Limb (tissue), 2 donors: Measurements from ENCODE around the gene MRC2.
"Not testable (repeated sequence)": the region's sequence is repeated elsewhere in the genome, so short reads cannot be mapped to it uniquely, and the experiment has no call there.

Experiments used
- DNase-seq, 2 donors: peaks; one replicate each; pipeline ENCODE4 v3.0.0-alpha.2; 2016; ENCODE audit errors: extremely low spot score in 2 of 2

Gene MRC2, protein sequence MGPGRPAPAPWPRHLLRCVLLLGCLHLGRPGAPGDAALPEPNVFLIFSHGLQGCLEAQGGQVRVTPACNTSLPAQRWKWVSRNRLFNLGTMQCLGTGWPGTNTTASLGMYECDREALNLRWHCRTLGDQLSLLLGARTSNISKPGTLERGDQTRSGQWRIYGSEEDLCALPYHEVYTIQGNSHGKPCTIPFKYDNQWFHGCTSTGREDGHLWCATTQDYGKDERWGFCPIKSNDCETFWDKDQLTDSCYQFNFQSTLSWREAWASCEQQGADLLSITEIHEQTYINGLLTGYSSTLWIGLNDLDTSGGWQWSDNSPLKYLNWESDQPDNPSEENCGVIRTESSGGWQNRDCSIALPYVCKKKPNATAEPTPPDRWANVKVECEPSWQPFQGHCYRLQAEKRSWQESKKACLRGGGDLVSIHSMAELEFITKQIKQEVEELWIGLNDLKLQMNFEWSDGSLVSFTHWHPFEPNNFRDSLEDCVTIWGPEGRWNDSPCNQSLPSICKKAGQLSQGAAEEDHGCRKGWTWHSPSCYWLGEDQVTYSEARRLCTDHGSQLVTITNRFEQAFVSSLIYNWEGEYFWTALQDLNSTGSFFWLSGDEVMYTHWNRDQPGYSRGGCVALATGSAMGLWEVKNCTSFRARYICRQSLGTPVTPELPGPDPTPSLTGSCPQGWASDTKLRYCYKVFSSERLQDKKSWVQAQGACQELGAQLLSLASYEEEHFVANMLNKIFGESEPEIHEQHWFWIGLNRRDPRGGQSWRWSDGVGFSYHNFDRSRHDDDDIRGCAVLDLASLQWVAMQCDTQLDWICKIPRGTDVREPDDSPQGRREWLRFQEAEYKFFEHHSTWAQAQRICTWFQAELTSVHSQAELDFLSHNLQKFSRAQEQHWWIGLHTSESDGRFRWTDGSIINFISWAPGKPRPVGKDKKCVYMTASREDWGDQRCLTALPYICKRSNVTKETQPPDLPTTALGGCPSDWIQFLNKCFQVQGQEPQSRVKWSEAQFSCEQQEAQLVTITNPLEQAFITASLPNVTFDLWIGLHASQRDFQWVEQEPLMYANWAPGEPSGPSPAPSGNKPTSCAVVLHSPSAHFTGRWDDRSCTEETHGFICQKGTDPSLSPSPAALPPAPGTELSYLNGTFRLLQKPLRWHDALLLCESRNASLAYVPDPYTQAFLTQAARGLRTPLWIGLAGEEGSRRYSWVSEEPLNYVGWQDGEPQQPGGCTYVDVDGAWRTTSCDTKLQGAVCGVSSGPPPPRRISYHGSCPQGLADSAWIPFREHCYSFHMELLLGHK (N-terminal part only)

GRCh38 chr17:62627219-62627903 lies at the start of gene MRC2:
TSS of gene MRC2 (plus strand) at chr17:62627670. CDS start at chr17:62627803, 133 bp downstream.
- peak; percentile 72 to 85 for DNase-seq

GRCh38 chr17:62578757-62579487 lies 48.5 kb upstream of the MRC2 start:
- DNase-seq: no peak

DNA sequence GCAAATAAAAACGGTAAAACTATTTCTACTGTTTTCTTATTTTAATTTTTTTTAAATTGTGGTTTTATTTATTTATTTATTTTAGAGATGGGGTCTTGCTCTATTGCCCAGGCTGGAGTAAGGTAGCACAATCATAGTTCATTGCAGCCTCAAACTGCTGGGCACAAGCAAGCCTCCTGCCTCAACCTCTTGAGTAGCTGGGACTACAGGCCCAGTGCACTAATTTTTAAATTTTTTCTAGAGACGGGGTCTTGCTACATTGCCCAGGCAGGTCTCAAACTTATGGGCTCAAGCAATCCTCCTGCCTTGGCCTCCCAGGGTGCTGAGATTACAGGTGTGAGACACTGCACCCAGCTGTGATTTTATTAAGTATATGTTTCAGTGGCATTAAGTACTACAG lies 46.5 kb upstream of the MRC2 start:
- DNase-seq: no peak

DNA sequence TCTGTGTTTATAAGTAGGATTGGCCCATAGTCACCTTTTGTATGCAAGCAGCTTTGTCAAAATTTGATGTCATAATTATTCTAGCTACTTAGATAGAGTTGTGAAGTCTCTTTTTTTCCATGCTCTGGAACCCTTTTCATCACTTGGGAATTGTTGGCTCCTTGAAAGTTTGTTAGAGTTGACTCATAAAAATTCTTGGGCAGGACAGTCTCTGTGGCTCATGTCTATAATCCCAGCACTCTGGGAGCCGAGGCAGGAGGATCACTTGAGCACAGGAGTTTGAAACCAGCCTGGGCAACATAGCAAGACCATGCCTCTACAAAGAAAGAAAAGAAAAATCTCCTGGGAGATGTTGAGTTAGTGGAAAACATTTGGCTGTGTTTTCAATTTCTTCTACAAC lies 45.7 kb upstream of the MRC2 start:
- no peak for DNase-seq

GRCh38 chr17:62587554-62587953 lies 39.9 kb upstream of the MRC2 start:
- no peak for DNase-seq

- no peak for DNase-seq
These were observed 39.4 kb upstream of the MRC2 start for GRCh38 chr17:62588109-62588508.

DNA sequence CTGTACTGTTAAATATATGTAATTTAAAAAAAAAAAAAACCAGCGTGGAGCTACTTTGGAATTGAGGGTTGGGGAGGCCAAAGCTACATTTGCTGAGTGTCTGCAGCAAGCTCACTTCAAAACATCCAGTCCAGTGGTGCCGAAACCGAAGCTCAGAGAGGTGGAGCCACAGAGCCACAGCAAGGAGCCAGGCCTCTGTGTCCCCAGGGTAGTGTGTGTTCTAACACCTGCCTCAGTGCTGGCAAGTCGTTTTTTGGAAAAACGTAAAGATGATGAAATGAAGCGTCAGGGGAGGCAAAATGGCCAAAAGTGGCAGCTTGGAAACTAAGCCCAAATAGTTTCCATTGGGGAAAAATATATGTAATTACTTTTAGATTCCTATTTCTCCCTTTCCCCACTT lies 36.1 kb upstream of the MRC2 start:
- DNase-seq: peak in 1 of 2 donors; percentile 27

GRCh38 chr17:62591822-62592221 lies 35.6 kb upstream of the MRC2 start:
- DNase-seq: not testable (repeated sequence)

GRCh38 chr17:62592341-62593099 lies 35.0 kb upstream of the MRC2 start:
- DNase-seq: no peak

DNA sequence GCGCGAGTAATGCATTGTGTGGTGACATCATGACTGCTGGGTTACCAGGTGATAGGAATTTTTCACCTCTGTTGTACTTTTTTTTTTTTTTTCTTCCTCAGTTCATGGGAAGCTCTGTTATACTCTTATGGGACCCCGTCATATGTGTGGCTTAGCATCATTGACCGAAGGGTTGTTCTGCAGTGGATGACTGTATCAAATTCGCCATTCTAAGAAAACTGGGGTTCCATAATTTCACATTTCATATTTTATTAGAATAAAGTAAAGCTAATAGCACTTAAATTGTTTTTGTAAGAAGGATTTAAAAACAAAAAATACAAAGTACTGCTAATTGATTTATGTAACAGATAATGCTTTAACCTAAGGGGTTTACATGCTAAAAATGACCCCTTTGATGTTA lies 32.0 kb upstream of the MRC2 start:
- no peak for DNase-seq

DNA sequence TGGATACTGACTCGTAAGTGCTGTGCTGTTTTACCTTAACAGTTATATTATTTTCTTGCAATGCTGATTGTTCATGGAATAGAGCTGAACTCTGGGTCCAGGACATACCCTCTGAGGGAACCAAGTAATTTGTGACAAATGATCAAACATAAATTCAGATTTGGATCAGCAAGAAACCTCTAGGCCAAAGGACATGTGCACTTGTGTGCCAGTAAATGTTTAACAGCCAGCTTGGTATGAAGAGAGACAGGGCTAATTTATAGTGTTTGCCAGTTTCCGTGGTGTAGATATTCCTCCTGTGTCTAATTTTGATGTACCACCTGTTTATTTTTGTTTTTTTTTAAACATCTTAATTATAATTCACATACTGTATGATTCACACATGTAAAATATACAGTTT lies 30.8 kb upstream of the MRC2 start:
- DNase-seq: no peak

GRCh38 chr17:62597150-62597549 lies 30.3 kb upstream of the MRC2 start:
- DNase-seq: no peak

GRCh38 chr17:62597920-62598319 lies 29.6 kb upstream of the MRC2 start:
- no peak for DNase-seq

DNA sequence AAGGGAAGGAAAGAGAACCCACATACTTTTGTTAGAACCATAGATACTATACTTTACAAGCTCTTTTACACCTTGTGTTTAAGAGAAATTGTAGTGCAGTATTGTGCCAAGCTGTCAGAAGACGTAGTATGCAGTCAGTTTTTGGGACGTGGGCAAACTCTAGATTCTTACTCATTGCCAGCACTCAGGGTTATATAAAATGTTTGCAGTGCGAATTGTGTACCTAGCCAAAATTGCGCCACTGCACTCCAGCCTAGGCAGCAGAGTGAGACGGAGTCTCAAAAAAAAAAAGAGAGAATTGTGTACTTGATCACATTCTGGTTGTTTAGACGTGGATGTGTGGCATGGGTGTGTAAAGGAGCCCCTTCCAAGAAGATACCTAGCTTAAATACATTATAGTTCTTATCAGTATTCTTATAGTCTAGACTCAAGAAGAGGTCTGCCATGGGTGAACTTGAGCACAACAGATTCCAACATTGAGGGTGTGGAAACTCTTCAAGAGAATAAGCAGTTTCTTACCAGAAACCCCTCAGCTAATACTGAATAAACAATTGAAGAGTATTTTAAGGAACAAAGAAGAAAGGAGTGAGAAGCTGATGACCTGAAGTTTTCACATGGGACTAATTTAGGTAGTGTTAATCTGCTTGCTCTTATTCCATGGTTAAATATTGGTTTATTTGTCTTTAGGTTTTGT lies 27.4 kb upstream of the MRC2 start:
- no peak for DNase-seq

- DNase-seq: no peak
These were observed 26.7 kb upstream of the MRC2 start for GRCh38 chr17:62600805-62601204.

DNA sequence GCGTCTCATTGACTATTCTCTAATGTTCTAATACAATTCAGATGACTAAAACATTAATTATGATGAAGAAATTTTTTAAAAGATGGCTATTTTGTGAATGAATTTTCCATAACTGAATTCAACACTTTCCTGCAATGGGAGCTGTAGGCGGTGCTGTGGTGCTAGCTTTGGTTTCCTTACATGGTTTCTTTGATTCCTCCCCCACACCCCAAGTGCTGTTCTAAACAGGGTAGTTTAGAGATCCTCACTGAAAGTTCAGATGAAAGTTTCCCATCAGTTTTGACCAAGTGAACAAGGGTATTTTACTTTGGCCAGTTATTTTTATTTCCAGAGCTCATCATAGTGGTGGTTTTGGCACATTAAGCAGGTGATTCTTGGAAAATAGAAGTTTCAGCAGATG lies 26.0 kb upstream of the MRC2 start:
- DNase-seq: no peak

- DNase-seq: not testable (repeated sequence)
These were observed 23.7 kb upstream of the MRC2 start for GRCh38 chr17:62603783-62604182.

DNA sequence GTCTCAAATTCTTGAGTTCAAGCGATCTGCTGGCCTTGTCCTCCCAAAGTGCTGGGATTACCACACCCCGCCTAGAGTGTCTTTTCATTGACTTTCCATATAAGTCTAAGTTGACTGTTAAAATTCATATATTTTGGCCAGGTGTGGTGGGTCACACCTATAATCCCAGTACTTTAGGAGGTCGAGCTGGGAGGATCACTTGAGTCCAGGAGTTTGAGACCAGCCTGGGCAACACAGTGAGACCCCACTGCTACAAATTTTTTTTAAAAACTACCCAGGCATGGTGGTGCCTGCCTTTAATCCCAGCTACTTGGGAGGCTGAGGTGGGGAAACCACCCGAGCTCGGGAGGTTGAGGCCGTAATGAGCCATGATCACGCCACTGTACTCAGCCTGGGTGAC lies 21.9 kb upstream of the MRC2 start:
- DNase-seq: no peak

DNA sequence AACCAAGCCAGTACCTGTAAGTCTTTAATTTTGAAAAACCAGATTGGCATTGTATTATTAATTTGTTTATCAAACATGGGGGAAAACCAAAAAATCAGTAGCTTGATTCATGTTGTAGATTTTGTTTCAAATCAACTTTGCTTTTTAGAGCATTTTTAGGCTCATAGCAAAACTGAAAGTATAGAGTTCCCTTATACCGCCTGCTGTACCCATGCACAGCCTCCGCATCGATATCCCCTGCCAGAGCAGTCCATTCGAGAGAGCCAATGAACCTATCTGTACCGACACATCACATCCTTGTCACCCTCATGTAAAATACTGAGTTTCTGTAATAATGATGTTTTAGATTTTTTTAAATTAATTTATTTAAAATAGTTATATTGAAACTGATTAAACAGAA lies 16.2 kb upstream of the MRC2 start:
- DNase-seq: no peak
